SIG-M5 (cell line): Measurements from ENCODE around the gene GPSM3.
"Not testable (repeated sequence)": the region's sequence is repeated elsewhere in the genome, so short reads cannot be mapped to it uniquely, and the experiment has no call there.

Experiments
- DNase-seq: peaks from one replicate; lab custom pipeline; 2025; lab: John Stamatoyannopoulos, UW

GPSM3 gene

GRCh38 chr6:32149932-32150870 lies 42.2 kb downstream of the GPSM3 start:
- DNase-seq = no peak

- DNase-seq = no peak
These were observed 43.2 kb downstream of the GPSM3 start for GRCh38 chr6:32149092-32149755.

GRCh38 chr6:32148289-32149091 lies 44.0 kb downstream of the GPSM3 start:
- DNase-seq = no peak

- no peak for DNase-seq
These were observed 44.9 kb downstream of the GPSM3 start for GRCh38 chr6:32147401-32148132.

- no peak for DNase-seq
These were observed 45.8 kb downstream of the GPSM3 start for GRCh38 chr6:32146687-32147086.

- DNase-seq = no peak
These were observed 46.2 kb downstream of the GPSM3 start for GRCh38 chr6:32146287-32146686.

- DNase-seq = not testable (repeated sequence)
These were observed 48.2 kb downstream of the GPSM3 start for GRCh38 chr6:32144238-32144637.
